Muscle layer of duodenum (tissue), 2 donors: ENCODE data around the gene DYSF.

Source experiments
- H3K27ac ChIP-seq: one replicate; pipeline ENCODE4 v1.7.0; 2013; ENCODE audit warnings: mild to moderate bottlenecking, low read length
- H3K27me3 ChIP-seq: one replicate; pipeline ENCODE4 v1.7.0; 2013; ENCODE audit warnings: low read depth, mild to moderate bottlenecking, control low read depth, low read length
- H3K36me3 ChIP-seq, 2 donors: one replicate each; pipeline ENCODE4 v1.7.0; 2013; ENCODE audit warnings: low read length in 2 of 2, control low read depth in 1 of 2, mild to moderate bottlenecking in 1 of 2; ENCODE audit not compliant: insufficient read depth in 2 of 2, control insufficient read depth in 1 of 2
- H3K4me1 ChIP-seq, 2 donors: one replicate each; pipeline ENCODE4 v1.7.0; 2013; ENCODE audit warnings: low read length in 2 of 2, mild to moderate bottlenecking in 2 of 2, control low read depth in 1 of 2, moderate library complexity in 1 of 2; ENCODE audit not compliant: insufficient read depth in 2 of 2, control insufficient read depth in 1 of 2
- H3K4me3 ChIP-seq, 2 donors: one replicate each; pipeline ENCODE4 v1.7.0; 2013; ENCODE audit warnings: low read length in 2 of 2, low read depth in 1 of 2, mild to moderate bottlenecking in 1 of 2
- H3K9me3 ChIP-seq, 2 donors: one replicate each; pipeline ENCODE4 v1.7.0; 2013; ENCODE audit warnings: low read length in 2 of 2, control low read depth in 1 of 2, mild to moderate bottlenecking in 1 of 2; ENCODE audit not compliant: control insufficient read depth in 1 of 2
- donor health status: healthy.

The DYSF gene

DNA sequence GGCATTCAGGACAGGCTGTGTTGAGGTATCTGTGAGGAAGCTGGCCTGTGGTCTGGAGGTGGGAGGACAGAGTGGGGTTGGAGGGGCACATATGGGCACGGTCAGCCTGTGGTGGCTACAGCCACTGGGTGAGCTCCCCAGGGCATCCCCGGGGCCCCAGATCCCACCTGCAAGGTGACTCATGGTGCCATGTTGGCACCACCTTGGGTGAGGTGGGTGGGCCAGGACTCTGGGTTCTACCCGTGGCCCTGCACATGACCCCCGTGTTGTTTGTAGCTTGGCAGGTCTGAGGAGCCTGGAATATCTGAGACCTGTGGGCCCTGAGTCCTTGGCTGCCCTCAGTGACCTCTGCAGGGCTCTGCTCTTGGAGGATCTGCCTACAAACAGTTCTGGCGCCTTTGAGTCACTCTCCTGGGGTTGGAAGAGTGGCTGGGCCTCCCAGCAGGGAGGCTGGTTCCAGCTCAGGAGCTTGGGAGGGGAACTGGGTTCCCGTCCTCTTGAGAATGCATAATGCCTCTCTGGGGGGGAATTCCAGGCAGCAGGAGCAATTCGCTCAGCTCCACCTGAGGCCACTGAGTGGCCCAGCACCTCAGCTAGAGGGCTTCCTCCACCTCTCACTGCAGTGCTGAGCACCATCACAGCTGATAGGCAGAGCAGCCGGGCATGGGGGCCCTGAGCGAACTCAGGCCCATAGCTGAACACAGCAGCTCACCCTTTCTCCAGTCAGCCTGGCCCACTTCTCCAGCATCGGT, 105.1 kb downstream of the DYSF start:
- Histone ChIP-seq H3K4me1 (no peaks in the 10 kb centered on the region), H3K27me3 (no peaks in the 10 kb centered on the region), H3K36me3 (peaks cover 0 to 21% of the 10 kb centered on the region in 2 donors), H3K27ac (no peak overlapping the region), H3K9me3 (no peaks in the 10 kb centered on the region), H3K4me3 (no peak overlapping the region)

DNA sequence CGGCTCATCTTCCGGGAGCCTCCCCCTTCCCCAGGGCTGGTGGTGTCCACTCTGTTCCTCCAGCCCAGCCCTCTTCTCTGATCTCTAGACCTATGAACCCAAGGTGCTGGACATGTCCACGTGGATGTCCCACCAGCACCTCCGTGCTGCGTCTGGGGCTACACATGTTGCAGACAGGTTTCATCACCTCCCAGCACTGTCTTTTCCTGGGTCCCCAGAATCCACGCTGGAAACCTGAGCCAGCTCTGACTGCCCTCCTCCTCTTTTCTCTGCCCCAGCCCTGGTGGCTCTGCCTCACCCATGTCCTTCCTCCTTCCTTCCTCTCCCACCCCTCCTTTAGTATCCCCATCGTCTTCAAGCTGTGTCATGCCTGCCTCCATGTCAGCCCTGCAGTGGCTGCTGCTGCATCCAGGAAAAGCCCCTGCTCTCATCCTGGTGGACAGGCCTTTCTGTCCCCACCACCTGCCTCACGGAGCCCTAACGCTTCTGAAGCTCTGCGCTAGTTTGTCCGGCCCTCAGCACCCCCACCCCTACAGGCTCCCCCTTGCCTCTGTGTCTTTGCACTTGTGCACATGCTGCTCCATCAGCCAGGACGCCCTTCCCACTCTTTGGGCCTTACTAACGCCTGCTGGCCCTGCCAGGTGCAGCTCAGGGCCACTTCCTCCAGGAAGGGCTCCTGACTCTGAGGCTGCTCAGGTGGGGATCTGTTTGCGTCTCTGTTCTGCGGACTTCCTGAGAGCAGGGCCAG, 105.9 kb downstream of the DYSF start:
- H3K9me3 ChIP-seq: no peaks in the 10 kb centered on the region
- no peak overlapping the region for H3K27ac ChIP-seq
- H3K4me3 ChIP-seq: no peak overlapping the region
- H3K4me1 ChIP-seq: no peaks in the 10 kb centered on the region
- peaks cover 0 to 15% of the 10 kb centered on the region in 2 donors for H3K36me3 ChIP-seq
- no peaks in the 10 kb centered on the region for H3K27me3 ChIP-seq

DNA sequence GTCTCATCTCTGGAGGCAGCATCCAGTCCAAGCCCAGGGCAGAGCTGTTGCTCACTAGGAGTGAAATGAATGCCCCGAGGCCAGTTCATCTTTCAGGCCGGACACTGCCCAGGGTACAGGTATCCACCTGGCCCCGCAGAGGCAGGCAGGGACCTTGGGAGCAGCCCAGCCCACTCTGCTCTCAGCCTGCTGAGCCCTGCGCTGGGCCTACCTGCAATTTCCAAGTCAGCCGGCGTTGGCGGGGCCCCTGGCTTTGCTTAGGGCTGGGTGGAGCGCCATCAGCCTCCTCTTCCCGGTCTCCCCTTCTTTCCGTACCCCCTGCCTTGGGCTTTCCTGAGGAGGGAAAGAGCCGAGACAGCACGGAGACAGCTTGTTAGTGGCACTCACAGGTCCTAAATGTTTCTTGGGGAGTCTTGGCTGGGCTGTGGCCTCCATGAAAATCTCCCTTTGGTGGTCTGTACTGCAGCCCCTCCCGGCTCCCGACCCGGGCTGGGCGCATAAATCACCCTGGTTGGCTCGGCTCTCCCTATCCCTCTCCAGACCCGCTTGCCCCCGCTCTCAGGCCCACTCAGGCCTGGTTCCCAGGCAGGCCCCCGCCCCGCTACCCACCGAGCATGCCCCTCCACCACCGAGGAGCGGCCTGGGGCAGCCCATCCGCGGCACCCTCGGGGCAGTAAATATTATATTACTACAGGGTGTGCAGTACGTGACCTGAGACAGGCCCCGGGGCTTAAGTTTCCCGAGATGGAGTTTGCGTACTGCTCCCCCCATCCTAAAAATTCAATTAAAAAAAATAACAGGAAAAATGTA, 106.7 kb downstream of the DYSF start:
- Histone ChIP-seq H3K4me3 (no peak overlapping the region), H3K36me3 (peaks cover 0 to 11% of the 10 kb centered on the region in 2 donors), H3K27ac (no peak overlapping the region), H3K4me1 (no peaks in the 10 kb centered on the region), H3K9me3 (no peaks in the 10 kb centered on the region), H3K27me3 (no peaks in the 10 kb centered on the region)

GRCh38 chr2:71560638-71561011, 107.3 kb downstream of the DYSF start:
- Histone ChIP-seq H3K4me1 (no peaks in the 10 kb centered on the region), H3K9me3 (no peaks in the 10 kb centered on the region), H3K36me3 (peaks cover 0 to 11% of the 10 kb centered on the region in 2 donors), H3K4me3 (no peak overlapping the region), H3K27me3 (no peaks in the 10 kb centered on the region), H3K27ac (no peak overlapping the region)

DNA sequence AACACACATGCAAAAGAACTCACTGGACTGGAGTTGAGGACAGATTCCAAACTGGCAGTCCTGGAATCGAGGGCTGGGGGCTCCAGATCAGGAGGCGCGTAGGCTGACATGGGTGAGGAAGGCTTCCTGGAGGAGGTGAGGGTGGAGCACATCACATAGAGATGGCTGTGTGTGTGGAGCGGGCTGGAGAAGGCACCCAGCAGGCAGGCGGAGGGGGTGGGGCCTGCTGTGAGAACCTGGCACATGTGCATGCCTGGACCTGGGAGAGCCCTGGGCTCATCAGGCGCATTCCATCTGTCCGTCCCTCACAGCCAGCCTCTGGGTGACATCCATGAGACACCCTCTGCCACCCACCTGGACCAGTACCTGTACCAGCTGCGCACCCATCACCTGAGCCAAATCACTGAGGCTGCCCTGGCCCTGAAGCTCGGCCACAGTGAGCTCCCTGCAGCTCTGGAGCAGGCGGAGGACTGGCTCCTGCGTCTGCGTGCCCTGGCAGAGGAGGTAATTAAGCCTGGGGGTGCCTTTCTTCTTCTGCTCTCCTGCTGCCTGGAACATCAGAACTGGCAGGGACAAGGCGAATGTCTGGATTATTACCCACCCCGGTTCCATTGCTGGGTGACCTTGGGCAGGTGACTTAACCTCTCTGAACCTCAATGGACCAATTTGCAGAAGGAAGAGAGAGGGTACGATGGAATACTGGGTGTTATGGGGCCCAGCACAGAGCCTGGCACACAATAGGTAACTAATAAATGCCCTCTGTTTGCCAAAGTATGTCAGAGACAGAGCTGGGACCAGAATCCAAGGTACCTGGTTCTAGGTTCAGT, 108.3 kb downstream of the DYSF start:
- Histone ChIP-seq H3K36me3 (peaks cover 0 to 6% of the 10 kb centered on the region in 2 donors), H3K4me1 (no peaks in the 10 kb centered on the region), H3K27me3 (no peaks in the 10 kb centered on the region), H3K9me3 (no peaks in the 10 kb centered on the region), H3K4me3 (no peak overlapping the region), H3K27ac (no peak overlapping the region)

DNA sequence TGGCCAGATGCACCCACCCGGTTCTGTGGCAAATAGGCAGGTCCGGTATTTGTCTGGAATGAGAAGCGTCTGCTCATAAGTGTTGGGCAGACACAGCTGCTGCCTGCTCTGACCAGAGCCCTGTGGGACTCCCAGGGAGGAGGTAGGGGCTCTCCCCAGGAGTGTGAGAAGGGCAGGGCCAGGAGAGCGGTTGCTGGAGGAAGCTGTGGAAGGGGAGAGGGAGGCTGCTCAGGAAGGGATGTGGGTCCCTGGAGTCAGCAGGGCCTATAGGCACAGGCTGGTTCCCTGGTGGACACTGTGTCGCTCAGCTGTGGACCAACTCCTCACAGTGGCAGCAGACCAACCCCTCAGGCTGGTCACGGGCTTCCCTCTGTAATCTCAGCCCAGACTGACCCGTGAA, 109.2 kb downstream of the DYSF start:
- Histone ChIP-seq H3K27ac (no peak overlapping the region), H3K36me3 (peaks cover 0 to 3% of the 10 kb centered on the region in 2 donors), H3K9me3 (no peaks in the 10 kb centered on the region), H3K4me1 (no peaks in the 10 kb centered on the region), H3K27me3 (no peaks in the 10 kb centered on the region), H3K4me3 (no peak overlapping the region)

DNA sequence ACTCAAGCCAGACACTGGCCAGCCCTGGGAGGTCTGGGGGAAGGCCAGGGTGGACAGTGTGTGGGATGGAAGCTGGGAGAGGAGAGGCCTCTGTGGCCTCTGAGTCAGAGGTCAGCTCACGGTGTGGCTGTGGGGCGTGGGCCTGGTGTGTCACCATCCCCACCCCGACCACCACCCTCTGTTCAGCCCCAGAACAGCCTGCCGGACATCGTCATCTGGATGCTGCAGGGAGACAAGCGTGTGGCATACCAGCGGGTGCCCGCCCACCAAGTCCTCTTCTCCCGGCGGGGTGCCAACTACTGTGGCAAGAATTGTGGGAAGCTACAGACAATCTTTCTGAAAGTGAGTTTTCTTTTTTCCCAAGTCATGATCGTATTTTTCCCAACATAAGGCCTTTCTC, 110.5 kb downstream of the DYSF start:
- Histone ChIP-seq H3K4me3 (no peak overlapping the region), H3K36me3 (peaks cover 0 to 14% of the 10 kb centered on the region in 2 donors), H3K27ac (no peak overlapping the region), H3K4me1 (no peaks in the 10 kb centered on the region), H3K27me3 (no peaks in the 10 kb centered on the region), H3K9me3 (no peaks in the 10 kb centered on the region)

GRCh38 chr2:71564361-71564760, 111.0 kb downstream of the DYSF start:
- H3K36me3 ChIP-seq: peaks cover 0 to 17% of the 10 kb centered on the region in 2 donors
- no peak overlapping the region for H3K27ac ChIP-seq
- no peaks in the 10 kb centered on the region for H3K4me1 ChIP-seq
- H3K4me3 ChIP-seq: no peak overlapping the region
- H3K9me3 ChIP-seq: no peaks in the 10 kb centered on the region
- no peaks in the 10 kb centered on the region for H3K27me3 ChIP-seq

DNA sequence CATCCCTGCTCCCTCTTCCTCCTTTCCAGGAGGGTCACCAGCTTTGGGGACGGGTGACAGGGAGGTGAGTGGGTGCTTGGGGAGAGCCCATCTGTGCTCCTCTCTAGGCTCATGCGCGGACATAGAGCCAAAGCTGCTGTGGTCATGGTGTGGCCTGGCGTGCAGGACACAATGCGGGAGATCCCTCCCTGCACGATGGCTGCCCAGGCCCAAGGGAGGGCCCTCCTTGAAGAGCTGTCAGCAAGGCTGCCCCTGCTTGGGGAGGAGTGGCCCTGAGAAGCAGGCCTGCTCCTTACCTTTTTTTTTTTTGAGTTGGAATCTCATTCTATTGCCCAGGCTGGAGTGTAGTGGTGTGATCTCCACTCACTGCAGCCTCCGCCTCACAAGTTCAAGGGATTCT, 111.4 kb downstream of the DYSF start:
- Histone ChIP-seq H3K4me1 (no peaks in the 10 kb centered on the region), H3K4me3 (no peak overlapping the region), H3K27me3 (no peaks in the 10 kb centered on the region), H3K9me3 (no peaks in the 10 kb centered on the region), H3K27ac (no peak overlapping the region), H3K36me3 (peaks cover 2 to 21% of the 10 kb centered on the region in 2 donors)

DNA sequence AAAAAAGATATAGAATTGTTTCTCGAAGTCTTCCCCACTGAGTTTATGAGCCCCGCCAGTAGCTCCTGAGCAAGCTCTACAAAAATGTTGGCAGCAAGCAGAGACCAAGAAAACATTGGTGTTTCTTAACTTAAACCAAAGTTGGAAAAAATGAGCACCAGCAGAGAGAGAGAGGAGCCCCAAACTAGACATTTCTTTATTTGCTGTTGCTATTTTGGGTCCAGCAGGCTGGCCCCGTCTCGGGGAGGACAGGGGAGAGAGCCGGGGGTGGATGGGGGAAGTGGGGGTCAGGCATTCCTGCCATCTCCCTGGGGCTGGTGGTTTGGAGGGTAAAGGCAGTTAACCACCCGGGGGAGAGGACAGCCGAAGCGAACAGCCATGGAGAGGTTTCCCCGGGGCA, 113.0 kb downstream of the DYSF start:
- Histone ChIP-seq H3K4me3 (no peak overlapping the region), H3K36me3 (peaks cover 9 to 37% of the 10 kb centered on the region in 2 donors), H3K4me1 (no peaks in the 10 kb centered on the region), H3K27ac (no peak overlapping the region), H3K9me3 (no peaks in the 10 kb centered on the region), H3K27me3 (no peaks in the 10 kb centered on the region)
